Neural progenitor cell (in vitro differentiated cells): ENCODE measurements around the gene EFNB2. TPM values are rescaled to one million over a fixed set of nuclear protein-coding genes. Genes with fewer than 3 reads are reported as not detected.
A peak's percentile ranks its signal among the peaks of the same experiment; 100 is the strongest.

Source experiments
- DNase-seq: peaks from one replicate; pipeline ENCODE4 v3.0.0-alpha.2; 2016; ENCODE audit warnings: low spot score
- H2AFZ ChIP-seq: fragments of 200-600 bp; sonication (generic); replicated peaks from 2 replicates; pipeline ENCODE4 v1.6.1; 2016; ENCODE audit warnings: antibody characterized with exemption
- H3F3A ChIP-seq: fragments of 200-600 bp; sonication (generic); 2 replicates; pipeline ENCODE4 v1.6.1; 2016; ENCODE audit warnings: antibody characterized with exemption, low read depth
- H3K27ac ChIP-seq: fragments of 200-600 bp; sonication (generic); 2 replicates; pipeline ENCODE4 v1.5.1; 2016; ENCODE audit warnings: mild to moderate bottlenecking
- H3K27me3 ChIP-seq: fragments of 200-600 bp; sonication (generic); 2 replicates; pipeline ENCODE4 v1.6.1; 2016; ENCODE audit warnings: mild to moderate bottlenecking, moderate library complexity
- H3K36me3 ChIP-seq: fragments of 200-600 bp; sonication (generic); 2 replicates; pipeline ENCODE4 v1.5.1; 2016
- H3K4me1 ChIP-seq: fragments of 200-600 bp; sonication (generic); 2 replicates; pipeline ENCODE4 v1.6.1; 2016; ENCODE audit warnings: mixed run types
- H3K4me2 ChIP-seq: fragments of 200-600 bp; sonication (generic); 2 replicates; pipeline ENCODE4 v1.6.1; 2016
- H3K4me3 ChIP-seq: fragments of 200-600 bp; sonication (generic); 2 replicates; pipeline ENCODE4 v1.5.1; 2016
- H3K79me2 ChIP-seq: fragments of 200-600 bp; sonication (generic); 2 replicates; pipeline ENCODE4 v1.6.1; 2016; ENCODE audit warnings: low read depth
- H3K9ac ChIP-seq: fragments of 200-600 bp; sonication (generic); 2 replicates; pipeline ENCODE4 v1.6.1; 2016
- H3K9me3 ChIP-seq: fragments of 200-600 bp; sonication (generic); 2 replicates; pipeline ENCODE4 v1.5.1; 2016; ENCODE audit warnings: low read depth
- H4K20me1 ChIP-seq: fragments of 200-600 bp; sonication (generic); 2 replicates; pipeline ENCODE4 v1.6.1; 2016; ENCODE audit warnings: low read depth
- H3K27ac Mint-ChIP-seq: 3 replicates; pipeline ENCODE4 v1.8.0; 2021; ENCODE audit warnings: mixed read lengths
- H3K27me3 Mint-ChIP-seq: 2 replicates; pipeline ENCODE4 v1.8.0; 2022; ENCODE audit warnings: low read depth, mild to moderate bottlenecking, inconsistent platforms, moderate library complexity, mixed read lengths; ENCODE audit not compliant: insufficient read depth
- H3K36me3 Mint-ChIP-seq: 3 replicates; pipeline ENCODE4 v1.8.0; 2021; ENCODE audit warnings: mixed read lengths
- H3K4me1 Mint-ChIP-seq: 3 replicates; pipeline ENCODE4 v1.8.0; 2021; ENCODE audit warnings: mixed read lengths
- H3K4me3 Mint-ChIP-seq: 3 replicates; pipeline ENCODE4 v1.8.0; 2021; ENCODE audit warnings: mild to moderate bottlenecking, moderate library complexity, mixed read lengths
- H3K9me3 Mint-ChIP-seq: 3 replicates; pipeline ENCODE4 v1.8.0; 2020; ENCODE audit warnings: mixed read lengths
- CTCF ChIP-seq: fragments of 200-600 bp; sonication (generic); IDR thresholded peaks from 2 replicates; pipeline ENCODE4 v1.5.1; 2017; ENCODE audit warnings: antibody characterized with exemption, mild to moderate bottlenecking
- EZH2 ChIP-seq: fragments of 200-600 bp; sonication (generic); IDR thresholded peaks from 2 replicates; pipeline ENCODE4 v1.6.1; 2017; ENCODE audit warnings: antibody characterized with exemption, mild to moderate bottlenecking, moderate library complexity
- EZH2phosphoT487 ChIP-seq: fragments of 200-600 bp; sonication (generic); IDR thresholded peaks from 2 replicates; pipeline ENCODE4 v1.6.1; 2017; ENCODE audit warnings: antibody characterized with exemption
- total RNA-seq: library from RNA; depleted of rRNA; stranded (reverse); fragments of >200 nt; gene quantifications from 2 replicates; pipeline ENCODE4 v1.2.3, GENCODE V29; 2015; ENCODE audit warnings: low replicate concordance

Gene EFNB2
- total RNA-seq, 1 donor from 2014 or later, result 101 TPM

GRCh38 chr13:106569233-106570095, 34.0 kb upstream of the EFNB2 start:
- Histone ChIP-seq H3K79me2 (peaks cover 54% of the 10 kb centered on the region), H3K27ac (no peak overlapping the region), H3K27me3 (no peaks in the 10 kb centered on the region), H3K4me1 (peaks cover 37% of the 10 kb centered on the region), H3K36me3 (no peaks in the 10 kb centered on the region), H2AFZ (no peak overlapping the region), H4K20me1 (peaks cover 27% of the 10 kb centered on the region), H3K4me2 (peak overlapping the region; percentile 47), H3K9me3 (no peaks in the 10 kb centered on the region), H3K9ac (no peak overlapping the region), H3F3A (peaks cover 27% of the 10 kb centered on the region), H3K4me3 (peak overlapping the region; percentile 1)
- Mint-ChIP-seq H3K27me3 (peaks cover 3% of the 10 kb centered on the region), H3K4me3 (no peak overlapping the region), H3K9me3 (peaks cover 3% of the 10 kb centered on the region), H3K27ac (no peak overlapping the region), H3K4me1 (peaks cover 28% of the 10 kb centered on the region), H3K36me3 (peaks cover 10% of the 10 kb centered on the region)
- DNase-seq, result no peak
- TF ChIP-seq EZH2 (no peak), EZH2phosphoT487 (no peak), CTCF (no peak)

- Histone ChIP-seq H4K20me1 (peaks cover 37% of the 10 kb centered on the region), H3K9me3 (no peaks in the 10 kb centered on the region), H3K4me2 (peak overlapping the region; percentile 99), H3K36me3 (no peaks in the 10 kb centered on the region), H3K79me2 (peaks cover 64% of the 10 kb centered on the region), H3K27me3 (no peaks in the 10 kb centered on the region), H3K4me1 (peaks cover 47% of the 10 kb centered on the region), H3K27ac (no peak overlapping the region), H3F3A (peaks cover 37% of the 10 kb centered on the region), H2AFZ (peak overlapping the region; percentile 96), H3K9ac (peak overlapping the region; percentile 46), H3K4me3 (peak overlapping the region; percentile 79)
- H3K27me3 Mint-ChIP-seq, result peaks cover 3% of the 10 kb centered on the region
- no peak for DNase-seq
- peak overlapping the region; percentile 92 for H3K27ac Mint-ChIP-seq
- TF ChIP-seq EZH2phosphoT487 (no peak), EZH2 (no peak), CTCF (no peak)
- H3K9me3 Mint-ChIP-seq, result peaks cover 10% of the 10 kb centered on the region
- H3K4me3 Mint-ChIP-seq, result peak overlapping the region; percentile 99
- peaks cover 18% of the 10 kb centered on the region for H3K36me3 Mint-ChIP-seq
- peaks cover 32% of the 10 kb centered on the region for H3K4me1 Mint-ChIP-seq
These were observed 33.0 kb upstream of the EFNB2 start for GRCh38 chr13:106568299-106569003.

- Histone ChIP-seq H3K27ac (peak within 1 kb of the TSS; percentile 96), H3K4me1 (peaks cover 49% of the 10 kb centered on the region), H3K79me2 (peaks cover 72% of the 10 kb centered on the region), H3K27me3 (no peaks in the 10 kb centered on the region), H3K9me3 (no peaks in the 10 kb centered on the region), H4K20me1 (peaks cover 45% of the 10 kb centered on the region), H3K36me3 (no peaks in the 10 kb centered on the region), H3K4me3 (peak within 1 kb of the TSS; percentile 79), H3K9ac (peak within 1 kb of the TSS; percentile 97), H2AFZ (peak within 1 kb of the TSS; percentile 96), H3K4me2 (peak within 1 kb of the TSS; percentile 99), H3F3A (peaks cover 43% of the 10 kb centered on the region)
- DNase-seq, result peak; percentile 97
- peak within 1 kb of the TSS; percentile 98 for H3K27ac Mint-ChIP-seq
- H3K36me3 Mint-ChIP-seq, result peaks cover 20% of the 10 kb centered on the region
- peaks cover 34% of the 10 kb centered on the region for H3K4me1 Mint-ChIP-seq
- H3K27me3 Mint-ChIP-seq, result peaks cover 3% of the 10 kb centered on the region
- H3K9me3 Mint-ChIP-seq, result peaks cover 10% of the 10 kb centered on the region
- H3K4me3 Mint-ChIP-seq, result peak within 1 kb of the TSS; percentile 99
- TF ChIP-seq EZH2, result no peak
- TF ChIP-seq CTCF, result no peak
- TF ChIP-seq EZH2phosphoT487, result no peak
These were observed 32.2 kb upstream of the EFNB2 start, which contains the start of gene ARGLU1 for GRCh38 chr13:106567474-106568298. ARGLU1 (minus strand) TSS chr13:106568137; CDS start chr13:106567919, 218 bp downstream.
